HG03280 (cell line): ENCODE results near the gene PHTF1.
"Not testable (repeated sequence)": the region's sequence is repeated elsewhere in the genome, so short reads cannot be mapped to it uniquely, and the experiment has no call there.

Experiments
- ATAC-seq: cut with Tn5 transposase; IDR thresholded peaks from one replicate; pipeline ENCODE4 v1.9.1; 2021; ENCODE audit warnings: mild to moderate bottlenecking, moderate library complexity; ENCODE audit not compliant: unreplicated experiment

Gene PHTF1

DNA sequence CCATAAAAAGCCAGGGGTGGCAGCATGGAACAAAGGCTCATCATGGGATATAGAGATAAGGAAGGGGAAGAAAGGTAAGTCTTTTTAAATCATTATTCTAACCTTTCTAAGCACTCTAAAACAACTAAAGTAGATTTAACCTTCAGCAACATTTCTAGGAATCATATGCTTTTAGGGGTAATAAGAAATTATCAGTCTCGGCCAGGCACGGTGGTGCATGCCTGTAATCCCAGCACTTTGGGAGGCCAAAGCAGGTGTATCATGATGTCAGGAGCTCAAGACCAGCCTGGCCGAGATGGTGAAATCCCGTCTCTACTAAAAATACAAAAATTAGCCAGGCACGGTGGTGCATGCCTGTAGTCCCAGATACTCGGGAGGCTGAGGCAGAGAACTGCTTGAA, 20.3 kb upstream of the PHTF1 start:
- no peak for ATAC-seq

- ATAC-seq: no peak
Observed at GRCh38 chr1:113777561-113777960, 18.3 kb upstream of the PHTF1 start.

- ATAC-seq: no peak
Observed at GRCh38 chr1:113770031-113770430, 10.7 kb upstream of the PHTF1 start.

GRCh38 chr1:113769601-113769970, 10.3 kb upstream of the PHTF1 start:
- ATAC-seq: no peak

DNA sequence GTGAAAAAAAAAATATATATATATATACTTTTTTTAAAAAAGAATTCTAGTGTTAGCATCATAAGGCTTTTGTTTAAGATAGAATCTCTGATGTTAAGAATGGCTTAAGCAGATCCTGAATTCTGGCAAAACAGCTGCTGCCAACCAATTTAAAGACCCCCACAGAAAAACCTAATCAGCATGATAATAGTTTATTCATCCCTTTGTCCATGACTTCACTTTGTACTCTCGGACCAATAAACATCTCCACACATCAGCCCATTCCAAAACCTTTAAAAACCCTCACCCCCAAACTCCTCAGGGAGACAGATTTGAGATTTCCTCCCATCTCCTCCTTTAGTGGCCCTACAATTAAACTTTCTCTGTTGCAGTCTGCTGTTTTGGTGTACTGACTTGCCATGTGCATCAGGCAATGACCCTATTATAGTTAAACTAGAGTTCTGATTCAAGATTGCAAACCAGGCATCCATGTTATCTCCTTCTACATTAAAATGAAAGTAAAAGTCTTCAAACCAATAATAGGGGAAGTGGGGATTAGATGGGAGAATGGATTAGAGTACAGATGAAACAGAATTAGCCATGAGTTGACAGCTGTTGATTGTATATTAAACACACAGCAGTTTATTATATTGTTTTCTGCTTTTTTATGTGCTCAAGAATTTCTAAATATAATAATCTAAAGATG, 9.8 kb upstream of the PHTF1 start:
- no peak for ATAC-seq

DNA sequence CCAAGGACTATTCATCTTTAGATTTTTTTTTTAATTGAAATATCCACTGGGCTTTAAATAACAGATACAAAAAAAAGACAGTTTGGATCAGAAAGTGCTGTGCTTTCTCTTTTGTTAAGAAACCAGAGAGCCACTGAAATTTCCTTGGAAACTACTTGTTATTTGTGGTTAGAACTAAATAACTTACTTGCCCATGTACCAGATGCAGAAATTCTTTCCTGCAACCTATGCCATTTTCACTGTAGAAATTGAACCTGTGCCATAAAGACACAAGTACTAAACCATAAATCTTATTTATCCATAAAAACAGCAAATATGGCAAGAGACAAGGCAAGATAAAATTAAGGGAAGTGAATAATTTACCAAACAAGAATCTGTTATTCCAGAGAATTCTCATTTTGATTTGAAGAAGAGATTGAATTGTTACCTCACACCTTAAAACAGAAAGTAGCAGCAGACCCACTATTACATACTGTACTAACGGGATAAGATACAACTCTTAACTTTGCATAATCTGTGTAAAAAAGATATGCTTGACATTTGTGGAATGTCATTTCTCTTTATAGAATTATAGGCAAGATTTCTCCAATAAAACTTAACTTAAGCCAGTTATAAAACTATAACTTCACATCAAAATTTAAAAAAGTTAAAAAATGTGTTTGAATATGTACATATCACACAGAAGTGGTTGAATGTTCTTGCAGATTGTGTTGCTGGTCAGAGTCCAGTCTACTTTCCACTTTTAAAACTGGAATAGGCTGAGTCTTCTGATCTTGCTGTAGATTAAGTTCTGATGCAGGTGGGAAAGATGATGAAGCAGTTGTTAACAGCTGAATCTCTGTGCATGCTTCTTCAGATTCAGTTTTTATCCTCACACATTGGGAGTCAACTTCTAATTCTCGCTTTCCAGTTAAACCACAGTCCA, 6.3 kb upstream of the PHTF1 start:
- ATAC-seq: no peak

- no peak for ATAC-seq
Observed at GRCh38 chr1:113763661-113764060, 4.4 kb upstream of the PHTF1 start.

GRCh38 chr1:113761937-113762336, 2.7 kb upstream of the PHTF1 start:
- ATAC-seq: no peak

DNA sequence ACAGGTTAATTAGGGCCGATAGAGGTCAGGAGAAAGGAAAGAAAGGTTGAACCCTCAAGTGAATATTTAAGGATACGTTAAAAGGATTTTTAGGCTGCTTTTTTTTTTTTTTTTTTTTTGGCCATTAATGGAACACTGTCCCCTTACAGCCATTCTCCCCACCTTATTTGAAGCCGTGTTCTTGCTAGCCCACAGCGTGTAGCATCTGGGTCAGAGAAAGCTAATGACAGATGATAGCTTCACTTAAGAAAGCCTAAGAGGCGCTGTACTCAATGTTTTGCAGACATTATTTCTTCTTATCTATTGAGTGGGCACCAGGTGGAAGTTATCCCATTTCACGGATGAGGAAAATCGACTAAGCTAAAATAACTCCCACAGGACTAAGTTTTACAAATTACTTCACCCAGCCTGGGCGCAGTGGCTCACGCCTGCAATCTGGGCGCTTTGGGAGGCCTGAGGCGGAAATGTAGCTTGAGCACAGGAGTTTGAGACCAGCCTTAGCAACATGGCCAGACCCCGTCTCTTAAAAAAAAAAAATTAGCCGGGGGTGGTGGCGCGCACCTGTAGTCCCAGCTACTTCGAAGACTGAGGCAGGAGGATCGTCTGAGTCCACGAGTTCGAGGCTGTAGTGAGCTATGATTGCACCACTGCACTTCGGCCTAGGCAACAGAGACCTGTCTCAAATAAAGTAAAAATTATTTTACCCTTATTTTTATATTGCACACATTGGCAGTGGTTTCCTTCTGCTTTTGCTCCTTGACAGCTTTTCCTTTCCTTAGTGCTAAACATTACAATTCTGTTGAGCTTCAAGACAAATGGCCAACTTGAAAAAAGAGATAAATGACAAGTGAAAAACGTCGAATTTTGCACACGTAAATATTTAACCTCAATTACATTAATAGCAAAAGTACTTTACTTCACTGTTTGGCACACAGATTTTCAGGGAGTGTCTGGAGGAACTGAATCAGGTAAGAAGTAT, 1.1 kb upstream of the PHTF1 start:
- ATAC-seq: no peak

DNA sequence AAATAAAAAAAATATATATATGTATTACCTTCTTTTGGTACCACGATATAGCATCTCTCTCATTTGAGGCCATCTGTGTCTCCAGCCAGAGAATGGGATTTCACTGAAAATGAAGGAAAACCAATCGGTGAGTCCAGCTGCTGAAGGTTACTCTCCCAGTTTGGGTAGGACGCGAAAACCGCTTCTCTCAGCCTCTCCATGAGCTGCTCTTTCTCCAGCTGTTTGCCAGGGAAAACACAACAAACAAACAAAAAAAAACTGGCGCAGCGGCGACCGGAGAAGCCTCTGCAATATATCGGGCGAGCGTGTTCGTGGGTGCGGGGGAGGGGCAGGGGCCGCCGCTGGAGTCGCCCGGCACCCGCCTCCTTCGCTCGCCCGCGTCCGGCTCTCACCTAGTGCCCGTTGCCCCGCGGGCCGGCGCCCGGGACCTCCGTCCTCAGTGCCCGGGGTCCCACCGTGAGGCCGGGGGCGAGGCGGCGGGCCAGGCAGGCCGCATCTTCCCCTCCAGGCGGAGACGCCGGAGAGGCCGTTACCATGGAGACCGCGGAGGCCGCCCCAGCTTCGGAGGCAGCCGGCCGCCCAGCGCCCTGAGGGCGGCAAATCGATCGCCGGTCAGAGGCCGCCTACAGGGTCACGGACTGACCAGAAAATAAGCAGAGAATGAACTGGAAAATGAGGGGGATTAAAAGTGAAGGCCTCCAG, 504 bp downstream of the PHTF1 start:
- ATAC-seq: peak; percentile 69

GRCh38 chr1:113756461-113756860, 2.8 kb downstream of the PHTF1 start:
- no peak for ATAC-seq

DNA sequence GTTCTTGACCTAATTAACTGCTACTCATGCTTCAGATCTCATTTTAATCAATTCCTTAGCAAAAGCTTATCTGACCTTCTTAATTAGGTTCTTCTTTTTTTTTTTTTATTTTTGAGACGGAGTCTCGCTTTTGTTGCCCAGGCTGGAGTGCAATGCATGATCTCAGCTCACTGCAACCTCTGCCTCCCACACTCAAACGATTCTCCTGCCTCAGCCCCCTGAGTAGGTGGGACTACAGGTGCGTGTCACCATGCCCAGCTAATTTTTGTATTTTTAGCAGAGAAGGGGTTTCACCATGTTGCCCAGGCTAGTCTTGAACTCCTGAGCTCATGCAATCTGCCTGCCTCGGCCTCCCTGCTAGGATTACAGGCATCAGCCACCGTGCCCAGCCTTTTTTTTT, 6.0 kb downstream of the PHTF1 start:
- ATAC-seq: not testable (repeated sequence)

GRCh38 chr1:113751516-113751915, 7.8 kb downstream of the PHTF1 start:
- no peak for ATAC-seq

GRCh38 chr1:113751114-113751513, 8.2 kb downstream of the PHTF1 start:
- ATAC-seq: no peak

DNA sequence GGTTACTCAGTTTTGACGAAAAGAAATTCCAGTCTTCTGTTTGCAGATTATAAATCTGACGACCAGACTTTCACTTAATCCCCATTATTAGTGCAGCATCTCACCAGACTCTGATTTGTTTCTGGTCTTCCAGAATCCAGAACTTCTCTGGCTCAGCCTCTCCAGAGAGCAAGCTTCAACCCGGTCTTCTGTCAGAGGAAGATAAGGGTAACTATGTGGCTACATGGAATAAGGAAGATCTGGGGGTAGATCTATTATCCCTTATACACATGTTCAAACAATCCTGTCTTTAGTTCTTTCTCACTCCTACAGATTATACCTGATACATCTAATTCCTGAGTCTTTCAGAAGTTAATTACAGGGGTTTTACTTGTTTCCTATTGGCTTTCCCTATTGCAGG, 9.9 kb downstream of the PHTF1 start:
- no peak for ATAC-seq

DNA sequence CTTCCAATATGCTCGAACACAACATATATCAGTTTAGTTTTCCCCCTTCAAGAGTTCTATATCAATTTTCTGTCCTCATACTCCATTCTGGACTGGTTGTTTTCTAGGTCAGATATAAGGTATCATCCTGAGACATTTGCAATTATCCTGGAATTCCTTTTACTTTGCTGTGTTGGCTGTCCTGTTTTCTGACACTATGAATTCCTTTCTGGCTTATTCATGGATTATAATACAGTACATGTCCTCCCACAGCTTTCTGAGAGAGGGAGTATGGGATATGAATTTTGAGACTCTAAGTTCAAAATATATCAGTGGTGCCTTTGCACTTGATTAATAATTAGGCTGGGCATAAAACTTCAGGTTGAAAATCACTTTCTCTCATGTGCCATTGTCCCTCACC, 11.9 kb downstream of the PHTF1 start:
- no peak for ATAC-seq

DNA sequence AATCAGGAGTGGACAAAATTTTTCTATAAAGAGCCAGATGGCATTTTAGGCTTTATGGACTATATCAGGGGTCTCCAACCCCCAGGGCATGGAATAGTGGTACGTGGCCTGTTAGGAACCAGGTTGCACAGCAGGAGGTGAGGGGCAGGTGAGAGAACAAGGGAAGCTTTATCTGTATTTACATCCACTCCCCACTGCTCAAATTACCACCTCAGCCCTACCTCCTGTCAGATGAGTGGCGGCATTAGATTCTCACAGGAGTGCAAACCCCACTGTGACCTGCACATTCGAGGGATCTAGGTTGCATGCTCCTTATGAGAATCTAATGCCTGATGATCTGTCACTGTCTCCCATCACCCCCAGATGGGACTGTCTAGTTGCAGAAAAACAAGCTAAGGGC, 13.9 kb downstream of the PHTF1 start:
- ATAC-seq: no peak

DNA sequence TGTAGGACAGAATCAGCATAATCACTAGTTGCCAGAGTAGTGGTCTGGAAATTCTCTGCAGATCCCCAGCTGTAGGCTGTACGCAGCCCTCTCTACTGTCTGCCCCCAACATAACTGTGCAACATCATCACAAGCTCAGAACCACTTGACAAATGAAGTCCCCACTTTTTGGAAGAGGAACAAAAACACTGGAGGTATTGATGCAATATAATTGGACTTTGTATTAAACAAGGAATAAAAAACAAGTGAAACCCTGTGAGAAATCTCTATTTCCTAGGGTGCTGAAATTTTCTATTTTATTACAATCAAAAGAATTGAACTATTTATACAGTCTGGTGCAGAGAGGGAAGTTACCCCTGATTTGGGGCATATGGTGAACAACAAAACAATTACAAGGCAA, 15.2 kb downstream of the PHTF1 start:
- no peak for ATAC-seq

- no peak for ATAC-seq
Observed at GRCh38 chr1:113742515-113742914, 16.8 kb downstream of the PHTF1 start.

- no peak for ATAC-seq
Observed at GRCh38 chr1:113734357-113735055, 24.8 kb downstream of the PHTF1 start.
